ENCODE data around the gene PSMD2. TPM values are rescaled to one million over a fixed set of nuclear protein-coding genes. Genes with fewer than 3 reads are reported as not detected.

The PSMD2 gene
- total and polyA plus RNA-seq, 4 donors: 77.5 to 213 (median 161) TPM

- Histone ChIP-seq H3K27me3 (ENCODE audit: control insufficient read depth in 4 of 4, insufficient read depth in 4 of 4, low read length in 3 of 4) (no peaks in the 10 kb centered on the region), H3K9me3 (ENCODE audit: control insufficient read depth in 4 of 4, low read length in 3 of 4) (no peaks in the 10 kb centered on the region), H3K27ac (ENCODE audit: low read depth in 1 of 2, low read length in 2 of 2) (peak overlapping the region; percentile 88 to 92), H3K4me1 (ENCODE audit: control insufficient read depth in 4 of 4, insufficient read depth in 4 of 4, low read length in 3 of 4) (peaks cover 10 to 52% (median 48%) of the 10 kb centered on the region in 4 donors), H3K9ac (ENCODE audit: low read depth in 1 of 2, low read length in 2 of 2) (peak overlapping the region; percentile 84 to 92), H3K4me3 (ENCODE audit: low read depth in 1 of 3, low read length in 3 of 3) (peak overlapping the region; percentile 88 to 98 (median 96)), H3K36me3 (ENCODE audit: control insufficient read depth in 4 of 4, insufficient read depth in 3 of 4, low read depth in 1 of 4, low read length in 3 of 4) (peaks cover 6 to 21% (median 10%) of the 10 kb centered on the region in 4 donors)
- TF ChIP-seq ATF3 (IDR thresholded peaks at IDR 0.05): no peak
- TF ChIP-seq YY1 (IDR thresholded peaks at IDR 0.05): no peak
- no peak for TF ChIP-seq EGR1 (IDR thresholded peaks at IDR 0.05; ENCODE audit: low read depth in 2 of 2)
- no peak for TF ChIP-seq JUND (IDR thresholded peaks at IDR 0.05)
- TF ChIP-seq MAX (IDR thresholded peaks at IDR 0.05): no peak
- no peak for TF ChIP-seq RAD21 (IDR thresholded peaks at IDR 0.05)
- TF ChIP-seq SP1 (IDR thresholded peaks at IDR 0.05): no peak
- TF ChIP-seq CTCF (IDR thresholded peaks at IDR 0.05; ENCODE audit: low read depth, low read length, missing input control): no peak
- no peak for TF ChIP-seq REST (IDR thresholded peaks at IDR 0.05)
- no peak for TF ChIP-seq NR2F2 (IDR thresholded peaks at IDR 0.05)
- TF ChIP-seq FOXA2 (IDR thresholded peaks at IDR 0.05): no peak
- TF ChIP-seq RXRA (IDR thresholded peaks at IDR 0.05): no peak
- TF ChIP-seq HNF4G (IDR thresholded peaks at IDR 0.05): no peak
- no peak for TF ChIP-seq FOXA1 (IDR thresholded peaks at IDR 0.05)
- TF ChIP-seq TAF1 (conservative IDR thresholded peaks at IDR 0.05): no peak
- TF ChIP-seq GABPA (IDR thresholded peaks at IDR 0.05 in 1 of 2, conservative IDR thresholded peaks at IDR 0.05 in 1 of 2): no peak
- TF ChIP-seq HNF4A (conservative IDR thresholded peaks at IDR 0.05): no peak
- TF ChIP-seq ZBTB33 (IDR thresholded peaks at IDR 0.05): no peak
- DNase-seq (ENCODE audit: low spot score): no peak
- 3% methylated on average over 6 of the region's 6 CpGs for WGBS
These were observed 16.5 kb downstream of the PSMD2 start for GRCh38 chr3:184315543-184315867.
